Neural cell (in vitro differentiated cells): ENCODE results near the gene ZNF71. TPM values are rescaled to one million over a fixed set of nuclear protein-coding genes. Genes with fewer than 3 reads are reported as not detected.

Experiments used
- H2AFZ ChIP-seq: fragments of 200-600, 300-800 bp; sonication (generic), shearing (Covaris generic); 2 replicates; pipeline ENCODE4 v1.6.0; 2014; ENCODE audit warnings: low read depth, mild to moderate bottlenecking, antibody characterized with exemption, low read length, moderate library complexity
- H3F3A ChIP-seq: fragments of 200-600 bp; shearing (Covaris generic); 2 replicates; pipeline ENCODE4 v1.6.1; 2016; ENCODE audit warnings: mild to moderate bottlenecking, moderate library complexity, mixed read lengths, antibody characterized with exemption, low read length; ENCODE audit not compliant: insufficient read depth, poor library complexity, severe bottlenecking
- H3K27ac ChIP-seq: fragments of 200-600, 300-800 bp; sonication (generic), shearing (Covaris generic); 2 replicates; pipeline ENCODE4 v1.5.1; 2014; ENCODE audit warnings: mild to moderate bottlenecking, low read length, moderate library complexity
- H3K27me3 ChIP-seq: fragments of 300-800, 200-600 bp; sonication (generic), shearing (Covaris generic); 2 replicates; pipeline ENCODE4 v1.6.0; 2014; ENCODE audit warnings: mild to moderate bottlenecking, low read depth, low read length, moderate library complexity; ENCODE audit not compliant: insufficient read depth
- H3K36me3 ChIP-seq: fragments of 300-800, 200-600 bp; sonication (generic), shearing (Covaris generic); 2 replicates; pipeline ENCODE4 v1.5.1; 2014; ENCODE audit warnings: mild to moderate bottlenecking, antibody characterized with exemption, low read length, moderate library complexity; ENCODE audit not compliant: insufficient read depth
- H3K4me2 ChIP-seq: fragments of 300-800, 200-600 bp; sonication (generic), shearing (Covaris generic); 2 replicates; pipeline ENCODE4 v1.6.0; 2014; ENCODE audit warnings: mild to moderate bottlenecking, low read length
- H3K4me3 ChIP-seq: fragments of 300-800, 200-600 bp; sonication (generic), shearing (Covaris generic); 2 replicates; pipeline ENCODE4 v1.5.1; 2014; ENCODE audit warnings: mild to moderate bottlenecking, low read length, moderate library complexity
- H3K79me2 ChIP-seq: fragments of 200-600 bp; shearing (Covaris generic); replicated peaks from 2 replicates; pipeline ENCODE4 v1.6.0; 2014; ENCODE audit warnings: mild to moderate bottlenecking, low read length, moderate library complexity; ENCODE audit not compliant: insufficient read depth
- H3K9ac ChIP-seq: fragments of 300-800, 200-600 bp; sonication (generic), shearing (Covaris generic); 2 replicates; pipeline ENCODE4 v1.6.1; 2016; ENCODE audit warnings: mild to moderate bottlenecking, low read length, mixed read lengths
- H3K9me2 ChIP-seq: fragments of 200-600 bp; shearing (Covaris generic); 2 replicates; pipeline ENCODE4 v1.6.1; 2016; ENCODE audit warnings: mild to moderate bottlenecking, low read length, mixed read lengths; ENCODE audit not compliant: insufficient read depth
- H3K9me3 ChIP-seq: fragments of 200-600, 300-800 bp; sonication (generic), shearing (Covaris generic); 2 replicates; pipeline ENCODE4 v1.6.1; 2016; ENCODE audit warnings: mild to moderate bottlenecking, mixed run types, low read length, moderate library complexity, mixed read lengths
- H4K20me1 ChIP-seq: fragments of 200-600 bp; shearing (Covaris generic); 2 replicates; pipeline ENCODE4 v1.6.1; 2016; ENCODE audit warnings: mild to moderate bottlenecking, mixed run types; ENCODE audit not compliant: insufficient read depth
- CTCF ChIP-seq: fragments of 450-650 bp; IDR thresholded peaks from 2 replicates; pipeline ENCODE4 v1.5.1; 2014; ENCODE audit warnings: antibody characterized with exemption, mild to moderate bottlenecking, moderate library complexity; ENCODE audit not compliant: poor library complexity, severe bottlenecking
- EP300 ChIP-seq: fragments of 450-650 bp; conservative IDR thresholded peaks from 2 replicates; pipeline ENCODE4 v1.6.1; 2014; ENCODE audit warnings: antibody characterized with exemption, mild to moderate bottlenecking, moderate library complexity; ENCODE audit not compliant: poor library complexity, severe bottlenecking
- EZH2 ChIP-seq: fragments of 200-600, 300-800 bp; shearing (Covaris generic), sonication (generic); IDR thresholded peaks from 2 replicates; pipeline ENCODE4 v1.6.1; 2014; ENCODE audit warnings: antibody characterized with exemption, low read length, borderline replicate concordance, mild to moderate bottlenecking; ENCODE audit not compliant: insufficient read depth, poor library complexity, severe bottlenecking
- MXI1 ChIP-seq: fragments of 450-650 bp; conservative IDR thresholded peaks from 2 replicates; pipeline ENCODE4 v1.6.1; 2014; ENCODE audit warnings: antibody characterized with exemption, mild to moderate bottlenecking; ENCODE audit not compliant: poor library complexity, severe bottlenecking
- POLR2AphosphoS5 ChIP-seq: IDR thresholded peaks from 2 replicates; pipeline ENCODE4 v1.6.1; 2012
- RAD21 ChIP-seq: fragments of 450-650 bp; conservative IDR thresholded peaks from 2 replicates; pipeline ENCODE4 v1.6.1; 2014; ENCODE audit warnings: antibody characterized with exemption, mild to moderate bottlenecking, moderate library complexity
- REST ChIP-seq: IDR thresholded peaks from 2 replicates; pipeline ENCODE4 v1.6.1; 2012; ENCODE audit warnings: borderline replicate concordance
- SMC3 ChIP-seq: fragments of 450-650 bp; conservative IDR thresholded peaks from 2 replicates; pipeline ENCODE4 v1.6.1; 2014; ENCODE audit warnings: antibody characterized with exemption, mild to moderate bottlenecking, moderate library complexity; ENCODE audit not compliant: poor library complexity
- polyA plus RNA-seq: library from polyadenylated mRNA; depleted of rRNA; stranded (reverse); fragments of >200 nt; gene quantifications from 2 replicates; pipeline ENCODE4 v1.2.3, GENCODE V29; 2014

Gene ZNF71
- polyA plus RNA-seq, 1 donor from 2014 or later: 28.8 TPM

GRCh38 chr19:56577719-56578602 lies 17.1 kb upstream of the ZNF71 start:
- no peak overlapping the region for H3K4me3 ChIP-seq
- no peak overlapping the region for H2AFZ ChIP-seq
- no peak overlapping the region for H3K27ac ChIP-seq
- H4K20me1 ChIP-seq: no peaks in the 10 kb centered on the region
- H3F3A ChIP-seq: no peaks in the 10 kb centered on the region
- H3K9me2 ChIP-seq: no peaks in the 10 kb centered on the region
- H3K9ac ChIP-seq: no peak overlapping the region
- no peaks in the 10 kb centered on the region for H3K27me3 ChIP-seq
- no peak for TF ChIP-seq POLR2AphosphoS5
- TF ChIP-seq SMC3: no peak
- TF ChIP-seq REST: no peak
- no peak for TF ChIP-seq RAD21
- TF ChIP-seq EP300: no peak
- no peak for TF ChIP-seq EZH2
- TF ChIP-seq MXI1: no peak
- no peak for TF ChIP-seq CTCF
- H3K36me3 ChIP-seq: peaks cover 62% of the 10 kb centered on the region
- H3K4me2 ChIP-seq: no peak overlapping the region
- no peaks in the 10 kb centered on the region for H3K79me2 ChIP-seq
- peaks cover 61% of the 10 kb centered on the region for H3K9me3 ChIP-seq

GRCh38 chr19:56594446-56594782 lies 688 bp upstream of the ZNF71 start:
- H4K20me1 ChIP-seq: no peaks in the 10 kb centered on the region
- H3K79me2 ChIP-seq: peaks cover 48% of the 10 kb centered on the region
- H3K4me2 ChIP-seq: no peak overlapping the region
- peaks cover 6% of the 10 kb centered on the region for H3K36me3 ChIP-seq
- H3K9ac ChIP-seq: peak overlapping the region; percentile 97
- no peak for TF ChIP-seq POLR2AphosphoS5
- TF ChIP-seq CTCF: no peak
- no peak for TF ChIP-seq MXI1
- no peak for TF ChIP-seq EZH2
- TF ChIP-seq SMC3: no peak
- no peak for TF ChIP-seq RAD21
- no peak for TF ChIP-seq EP300
- H3K9me3 ChIP-seq: peaks cover 23% of the 10 kb centered on the region
- H2AFZ ChIP-seq: peak overlapping the region; percentile 98
- peak overlapping the region; percentile 93 for H3K4me3 ChIP-seq
- no peaks in the 10 kb centered on the region for H3K27me3 ChIP-seq
- peak overlapping the region; percentile 81 for H3K27ac ChIP-seq
- H3F3A ChIP-seq: no peaks in the 10 kb centered on the region
- no peaks in the 10 kb centered on the region for H3K9me2 ChIP-seq
